Measurements from ENCODE around the gene CNTN4. TPM values are rescaled to one million over a fixed set of nuclear protein-coding genes. Genes with fewer than 3 reads are reported as not detected.
A peak's percentile ranks its signal among the peaks of the same experiment; 100 is the strongest.

The CNTN4 gene
- total RNA-seq, 1 experiment from 2014 or later = 1.6 TPM

GRCh38 chr3:2392981-2393380, 294.3 kb downstream of the CNTN4 start:
- H3K4me1 ChIP-seq (ENCODE audit: insufficient read depth, low read length) = no peaks in the 10 kb centered on the region
- H3K79me1 ChIP-seq (ENCODE audit: insufficient read depth, low read depth, low read length, poor library complexity, severe bottlenecking) = no peaks in the 10 kb centered on the region
- H3K23me2 ChIP-seq (ENCODE audit: insufficient read length, low read depth, low read length, poor library complexity, severe bottlenecking) = no peaks in the 10 kb centered on the region
- H3K18ac ChIP-seq (ENCODE audit: insufficient read length, low read depth, low read length) = no peak overlapping the region
- H3K27me3 Mint-ChIP-seq (ENCODE audit: low read depth) = no peaks in the 10 kb centered on the region
- H3K14ac ChIP-seq (ENCODE audit: insufficient read depth, low read length) = no peak overlapping the region
- H3K36me3 Mint-ChIP-seq (ENCODE audit: insufficient read depth in 1 of 3, low read depth in 3 of 3) = no peaks in the 10 kb centered on the region
- H3T11ph ChIP-seq (ENCODE audit: low read length) = no peak overlapping the region
- no peak overlapping the region for H3K4me3 Mint-ChIP-seq
- no peaks in the 10 kb centered on the region for H3K79me2 ChIP-seq (ENCODE audit: insufficient read depth, low read length)
- no peak for DNase-seq
- H2BK12ac ChIP-seq (ENCODE audit: insufficient read length, low read depth, low read length) = no peak overlapping the region
- H2BK5ac ChIP-seq (ENCODE audit: insufficient read length, low read length) = no peak overlapping the region
- no peak overlapping the region for H3K23ac ChIP-seq (ENCODE audit: insufficient read length, low read depth, low read length)
- WGBS (ENCODE audit: extremely low coverage, insufficient read length, low lambda C conversion rate) = no CpG with 5 or more reads among the region's 3 CpGs
- no peaks in the 10 kb centered on the region for H3K27me3 ChIP-seq (ENCODE audit: insufficient read depth, low read length)
- H3K56ac ChIP-seq (ENCODE audit: insufficient read length, low read depth, low read length) = no peak overlapping the region
- H4K8ac ChIP-seq (replicated peaks; ENCODE audit: insufficient read length, low read depth, low read length) = no peak overlapping the region
- H3K4me2 ChIP-seq (ENCODE audit: insufficient read depth, insufficient read length, low read length) = no peak overlapping the region
- no peak overlapping the region for H2BK120ac ChIP-seq (ENCODE audit: low read depth, low read length, poor library complexity, severe bottlenecking)
- H4K91ac ChIP-seq (ENCODE audit: insufficient read length, low read depth, low read length) = no peak overlapping the region
- no peak overlapping the region for H4K5ac ChIP-seq (ENCODE audit: insufficient read length, low read depth, low read length)
- no peaks in the 10 kb centered on the region for H3K9me3 ChIP-seq (ENCODE audit: control insufficient read depth, low read depth, low read length)
- H3K9ac ChIP-seq (ENCODE audit: extremely low read depth, insufficient read length, low read length) = no peak overlapping the region
- no peak for TF ChIP-seq CTCF (conservative IDR thresholded peaks at IDR 0.05)
- H2AFZ ChIP-seq (ENCODE audit: low read length) = no peak overlapping the region
- H3K27ac Mint-ChIP-seq = peak overlapping the region in 1 of 3 experiments; percentile 65; a peak in 1 of 7 replicates
- no peak overlapping the region for H2BK20ac ChIP-seq (ENCODE audit: low read depth, low read length, poor library complexity, severe bottlenecking)
- no peak overlapping the region for H3K4ac ChIP-seq (ENCODE audit: low read depth, low read length)
- no peaks in the 10 kb centered on the region for H3K4me1 Mint-ChIP-seq
- H3K9me3 Mint-ChIP-seq = no peaks in the 10 kb centered on the region
- H4K20me1 ChIP-seq (ENCODE audit: control insufficient read depth, insufficient read depth, insufficient read length) = no peaks in the 10 kb centered on the region
- H2AK5ac ChIP-seq (ENCODE audit: insufficient read length, low read length) = no peak overlapping the region
- no peak overlapping the region for H3K27ac ChIP-seq (ENCODE audit: insufficient read length, low read depth, low read length)
- no peak overlapping the region for H2BK15ac ChIP-seq (ENCODE audit: low read depth, low read length)

Data from H9 (cell line).